Esophagus muscularis mucosa (tissue), 4 donors: ENCODE results near the gene SLC4A9.

ENCODE experiments used
- EP300 ChIP-seq: sonication (generic); formaldehyde crosslinking; IDR thresholded peaks from one replicate; pipeline ENCODE4 v1.6.1; 2017; ENCODE audit warnings: antibody characterized with exemption
- POLR2A ChIP-seq: fragments of 450-650 bp; IDR thresholded peaks from one replicate; pipeline ENCODE4 v1.6.1; 2017; ENCODE audit warnings: antibody characterized with exemption, moderate library complexity, mild to moderate bottlenecking, low read depth
- TF ChIP-seq, protein P1 (sequence below), 3 experiments: fragments of 200-600 bp in 2 of 3; fragments of 450-650 bp in 1 of 3; sonication (generic) in 2 of 3; IDR thresholded peaks; one replicate each; pipeline ENCODE4 v1.5.1; 2017 to 2019; ENCODE audit warnings: antibody characterized with exemption in 3 of 3, mild to moderate bottlenecking in 2 of 3, moderate library complexity in 1 of 3

GRCh38 chr5:140345919-140346347 lies 14.1 kb upstream of the SLC4A9 start:
- no peak for TF ChIP-seq EP300
- TF ChIP-seq, protein P1, sequence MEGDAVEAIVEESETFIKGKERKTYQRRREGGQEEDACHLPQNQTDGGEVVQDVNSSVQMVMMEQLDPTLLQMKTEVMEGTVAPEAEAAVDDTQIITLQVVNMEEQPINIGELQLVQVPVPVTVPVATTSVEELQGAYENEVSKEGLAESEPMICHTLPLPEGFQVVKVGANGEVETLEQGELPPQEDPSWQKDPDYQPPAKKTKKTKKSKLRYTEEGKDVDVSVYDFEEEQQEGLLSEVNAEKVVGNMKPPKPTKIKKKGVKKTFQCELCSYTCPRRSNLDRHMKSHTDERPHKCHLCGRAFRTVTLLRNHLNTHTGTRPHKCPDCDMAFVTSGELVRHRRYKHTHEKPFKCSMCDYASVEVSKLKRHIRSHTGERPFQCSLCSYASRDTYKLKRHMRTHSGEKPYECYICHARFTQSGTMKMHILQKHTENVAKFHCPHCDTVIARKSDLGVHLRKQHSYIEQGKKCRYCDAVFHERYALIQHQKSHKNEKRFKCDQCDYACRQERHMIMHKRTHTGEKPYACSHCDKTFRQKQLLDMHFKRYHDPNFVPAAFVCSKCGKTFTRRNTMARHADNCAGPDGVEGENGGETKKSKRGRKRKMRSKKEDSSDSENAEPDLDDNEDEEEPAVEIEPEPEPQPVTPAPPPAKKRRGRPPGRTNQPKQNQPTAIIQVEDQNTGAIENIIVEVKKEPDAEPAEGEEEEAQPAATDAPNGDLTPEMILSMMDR (IDR thresholded peaks at IDR 0.05), result peak; percentile 38 to 54 (median 46)
- no peak for TF ChIP-seq POLR2A
